Gastroesophageal sphincter (tissue), 3 donors: ENCODE measurements around the gene AOX1.

Source experiments
- POLR2A ChIP-seq, 2 donors: fragments of 450-650 bp; IDR thresholded peaks; one replicate each; pipeline ENCODE4 v1.6.1; 2017; ENCODE audit warnings: antibody characterized with exemption in 2 of 2, mild to moderate bottlenecking in 2 of 2, moderate library complexity in 1 of 2
- TF ChIP-seq, protein P1 (sequence below), 4 experiments: fragments of 200-600 bp in 2 of 4; fragments of 450-650 bp in 2 of 4; sonication (generic) in 1 of 4; IDR thresholded peaks; one replicate each; pipeline ENCODE4 v1.5.1; 2017 to 2019; ENCODE audit warnings: antibody characterized with exemption in 4 of 4, mild to moderate bottlenecking in 2 of 4, moderate library complexity in 2 of 4

DNA sequence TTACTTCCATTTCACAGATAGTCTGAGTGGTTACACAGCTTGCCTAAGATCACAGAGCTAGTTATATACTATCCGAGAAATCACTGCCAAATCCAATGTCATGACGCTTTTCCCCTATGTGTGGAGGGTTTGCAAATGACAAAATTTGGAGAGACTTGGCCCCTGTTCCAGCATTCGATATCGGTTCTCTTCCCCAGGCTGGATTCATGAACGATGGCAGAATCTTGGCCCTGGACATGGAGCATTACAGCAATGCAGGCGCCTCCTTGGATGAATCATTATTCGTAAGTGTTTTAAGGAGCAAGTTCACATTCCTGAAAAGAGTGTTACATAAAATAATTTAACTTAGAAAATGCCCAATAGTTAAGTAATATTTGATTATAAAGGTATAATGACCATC lies 55.1 kb downstream of the AOX1 start:
- TF ChIP-seq POLR2A (IDR thresholded peaks at IDR 0.05), result no peak
- TF ChIP-seq, protein P1, sequence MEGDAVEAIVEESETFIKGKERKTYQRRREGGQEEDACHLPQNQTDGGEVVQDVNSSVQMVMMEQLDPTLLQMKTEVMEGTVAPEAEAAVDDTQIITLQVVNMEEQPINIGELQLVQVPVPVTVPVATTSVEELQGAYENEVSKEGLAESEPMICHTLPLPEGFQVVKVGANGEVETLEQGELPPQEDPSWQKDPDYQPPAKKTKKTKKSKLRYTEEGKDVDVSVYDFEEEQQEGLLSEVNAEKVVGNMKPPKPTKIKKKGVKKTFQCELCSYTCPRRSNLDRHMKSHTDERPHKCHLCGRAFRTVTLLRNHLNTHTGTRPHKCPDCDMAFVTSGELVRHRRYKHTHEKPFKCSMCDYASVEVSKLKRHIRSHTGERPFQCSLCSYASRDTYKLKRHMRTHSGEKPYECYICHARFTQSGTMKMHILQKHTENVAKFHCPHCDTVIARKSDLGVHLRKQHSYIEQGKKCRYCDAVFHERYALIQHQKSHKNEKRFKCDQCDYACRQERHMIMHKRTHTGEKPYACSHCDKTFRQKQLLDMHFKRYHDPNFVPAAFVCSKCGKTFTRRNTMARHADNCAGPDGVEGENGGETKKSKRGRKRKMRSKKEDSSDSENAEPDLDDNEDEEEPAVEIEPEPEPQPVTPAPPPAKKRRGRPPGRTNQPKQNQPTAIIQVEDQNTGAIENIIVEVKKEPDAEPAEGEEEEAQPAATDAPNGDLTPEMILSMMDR (IDR thresholded peaks at IDR 0.05), result no peak
